ENCODE results near the gene ATAD3B. TPM values are rescaled to one million over a fixed set of nuclear protein-coding genes. Genes with fewer than 3 reads are reported as not detected.
A peak's percentile ranks its signal among the peaks of the same experiment; 100 is the strongest.

ATAD3B gene
- total and polyA plus RNA-seq, 2 of the 13 experiments (the other 11 are each of a cell fraction or from before 2014, with no cell fraction given): 9.6 to 31.1 TPM

DNA sequence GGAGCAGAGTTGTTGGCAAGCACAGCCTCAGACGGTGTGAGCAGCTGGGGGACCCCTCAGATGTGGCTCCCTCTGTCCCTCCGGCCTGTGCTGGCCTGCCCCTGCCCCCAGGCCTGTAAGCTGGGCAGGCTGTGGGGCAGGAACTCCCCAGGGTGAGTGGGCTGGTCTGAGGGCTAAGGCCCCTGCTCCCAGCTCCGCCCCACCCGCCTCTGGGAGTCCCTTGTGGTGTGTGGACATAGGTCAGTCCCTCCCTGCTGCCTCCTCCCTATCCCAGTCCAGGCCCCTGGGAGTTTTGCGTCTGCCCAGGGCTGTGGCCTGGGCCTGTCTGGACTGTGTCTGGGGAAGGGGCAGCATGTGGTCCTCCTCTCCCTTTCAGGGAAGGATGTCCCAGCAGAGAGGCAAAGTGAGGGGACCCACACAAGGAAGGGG, 39.7 kb upstream of the ATAD3B start (continued):
- TF ChIP-seq, protein P1, sequence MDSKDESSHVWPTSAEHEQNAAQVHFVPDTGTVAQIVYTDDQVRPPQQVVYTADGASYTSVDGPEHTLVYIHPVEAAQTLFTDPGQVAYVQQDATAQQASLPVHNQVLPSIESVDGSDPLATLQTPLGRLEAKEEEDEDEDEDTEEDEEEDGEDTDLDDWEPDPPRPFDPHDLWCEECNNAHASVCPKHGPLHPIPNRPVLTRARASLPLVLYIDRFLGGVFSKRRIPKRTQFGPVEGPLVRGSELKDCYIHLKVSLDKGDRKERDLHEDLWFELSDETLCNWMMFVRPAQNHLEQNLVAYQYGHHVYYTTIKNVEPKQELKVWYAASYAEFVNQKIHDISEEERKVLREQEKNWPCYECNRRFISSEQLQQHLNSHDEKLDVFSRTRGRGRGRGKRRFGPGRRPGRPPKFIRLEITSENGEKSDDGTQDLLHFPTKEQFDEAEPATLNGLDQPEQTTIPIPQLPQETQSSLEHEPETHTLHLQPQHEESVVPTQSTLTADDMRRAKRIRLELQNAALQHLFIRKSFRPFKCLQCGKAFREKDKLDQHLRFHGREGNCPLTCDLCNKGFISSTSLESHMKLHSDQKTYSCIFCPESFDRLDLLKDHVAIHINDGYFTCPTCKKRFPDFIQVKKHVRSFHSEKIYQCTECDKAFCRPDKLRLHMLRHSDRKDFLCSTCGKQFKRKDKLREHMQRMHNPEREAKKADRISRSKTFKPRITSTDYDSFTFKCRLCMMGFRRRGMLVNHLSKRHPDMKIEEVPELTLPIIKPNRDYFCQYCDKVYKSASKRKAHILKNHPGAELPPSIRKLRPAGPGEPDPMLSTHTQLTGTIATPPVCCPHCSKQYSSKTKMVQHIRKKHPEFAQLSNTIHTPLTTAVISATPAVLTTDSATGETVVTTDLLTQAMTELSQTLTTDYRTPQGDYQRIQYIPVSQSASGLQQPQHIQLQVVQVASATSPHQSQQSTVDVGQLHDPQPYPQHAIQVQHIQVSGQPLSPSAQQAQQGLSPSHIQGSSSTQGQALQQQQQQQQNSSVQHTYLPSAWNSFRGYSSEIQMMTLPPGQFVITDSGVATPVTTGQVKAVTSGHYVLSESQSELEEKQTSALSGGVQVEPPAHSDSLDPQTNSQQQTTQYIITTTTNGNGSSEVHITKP (CRISPR knock-in tag; IDR thresholded peaks at IDR 0.05; ENCODE audit: low read depth): peak; percentile 84; the same call in 1 of the 2 replicates
- TF ChIP-seq ZNF44 (CRISPR knock-in tag; IDR thresholded peaks at IDR 0.05): 0 out of 2 replicates have a peak, but pooled peaks have one; percentile 42
- peak; percentile 46; the same call in 1 of the 2 replicates for TF ChIP-seq SAFB2 (CRISPR knock-in tag; IDR thresholded peaks at IDR 0.05; ENCODE audit: borderline replicate concordance, low read depth)
- TF ChIP-seq, protein P2, sequence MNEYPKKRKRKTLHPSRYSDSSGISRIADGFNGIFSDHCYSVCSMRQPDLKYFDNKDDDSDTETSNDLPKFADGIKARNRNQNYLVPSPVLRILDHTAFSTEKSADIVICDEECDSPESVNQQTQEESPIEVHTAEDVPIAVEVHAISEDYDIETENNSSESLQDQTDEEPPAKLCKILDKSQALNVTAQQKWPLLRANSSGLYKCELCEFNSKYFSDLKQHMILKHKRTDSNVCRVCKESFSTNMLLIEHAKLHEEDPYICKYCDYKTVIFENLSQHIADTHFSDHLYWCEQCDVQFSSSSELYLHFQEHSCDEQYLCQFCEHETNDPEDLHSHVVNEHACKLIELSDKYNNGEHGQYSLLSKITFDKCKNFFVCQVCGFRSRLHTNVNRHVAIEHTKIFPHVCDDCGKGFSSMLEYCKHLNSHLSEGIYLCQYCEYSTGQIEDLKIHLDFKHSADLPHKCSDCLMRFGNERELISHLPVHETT (CRISPR knock-in tag; conservative IDR thresholded peaks at IDR 0.05): 0 out of 2 replicates have a peak, but pooled peaks have one; percentile 68
- peak; percentile 81; the same call in 1 of the 2 replicates for TF ChIP-seq ZNF446 (CRISPR knock-in tag; IDR thresholded peaks at IDR 0.05)
- peak; percentile 49; the same call in 1 of the 2 replicates for TF ChIP-seq CREM (IDR thresholded peaks at IDR 0.05)
- TF ChIP-seq CREM (CRISPR knock-in tag; IDR thresholded peaks at IDR 0.05): no peak
- TF ChIP-seq TGIF2 (CRISPR knock-in tag; IDR thresholded peaks at IDR 0.05): peak; percentile 78
- TF ChIP-seq, protein P3, sequence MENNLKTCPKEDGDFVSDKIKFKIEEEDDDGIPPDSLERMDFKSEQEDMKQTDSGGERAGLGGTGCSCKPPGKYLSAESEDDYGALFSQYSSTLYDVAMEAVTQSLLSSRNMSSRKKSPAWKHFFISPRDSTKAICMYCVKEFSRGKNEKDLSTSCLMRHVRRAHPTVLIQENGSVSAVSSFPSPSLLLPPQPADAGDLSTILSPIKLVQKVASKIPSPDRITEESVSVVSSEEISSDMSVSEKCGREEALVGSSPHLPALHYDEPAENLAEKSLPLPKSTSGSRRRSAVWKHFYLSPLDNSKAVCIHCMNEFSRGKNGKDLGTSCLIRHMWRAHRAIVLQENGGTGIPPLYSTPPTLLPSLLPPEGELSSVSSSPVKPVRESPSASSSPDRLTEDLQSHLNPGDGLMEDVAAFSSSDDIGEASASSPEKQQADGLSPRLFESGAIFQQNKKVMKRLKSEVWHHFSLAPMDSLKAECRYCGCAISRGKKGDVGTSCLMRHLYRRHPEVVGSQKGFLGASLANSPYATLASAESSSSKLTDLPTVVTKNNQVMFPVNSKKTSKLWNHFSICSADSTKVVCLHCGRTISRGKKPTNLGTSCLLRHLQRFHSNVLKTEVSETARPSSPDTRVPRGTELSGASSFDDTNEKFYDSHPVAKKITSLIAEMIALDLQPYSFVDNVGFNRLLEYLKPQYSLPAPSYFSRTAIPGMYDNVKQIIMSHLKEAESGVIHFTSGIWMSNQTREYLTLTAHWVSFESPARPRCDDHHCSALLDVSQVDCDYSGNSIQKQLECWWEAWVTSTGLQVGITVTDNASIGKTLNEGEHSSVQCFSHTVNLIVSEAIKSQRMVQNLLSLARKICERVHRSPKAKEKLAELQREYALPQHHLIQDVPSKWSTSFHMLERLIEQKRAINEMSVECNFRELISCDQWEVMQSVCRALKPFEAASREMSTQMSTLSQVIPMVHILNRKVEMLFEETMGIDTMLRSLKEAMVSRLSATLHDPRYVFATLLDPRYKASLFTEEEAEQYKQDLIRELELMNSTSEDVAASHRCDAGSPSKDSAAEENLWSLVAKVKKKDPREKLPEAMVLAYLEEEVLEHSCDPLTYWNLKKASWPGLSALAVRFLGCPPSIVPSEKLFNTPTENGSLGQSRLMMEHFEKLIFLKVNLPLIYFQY (CRISPR knock-in tag; IDR thresholded peaks at IDR 0.05; ENCODE audit: borderline replicate concordance): peak; percentile 41; the same call in 1 of the 2 replicates
- TF ChIP-seq, protein P4, sequence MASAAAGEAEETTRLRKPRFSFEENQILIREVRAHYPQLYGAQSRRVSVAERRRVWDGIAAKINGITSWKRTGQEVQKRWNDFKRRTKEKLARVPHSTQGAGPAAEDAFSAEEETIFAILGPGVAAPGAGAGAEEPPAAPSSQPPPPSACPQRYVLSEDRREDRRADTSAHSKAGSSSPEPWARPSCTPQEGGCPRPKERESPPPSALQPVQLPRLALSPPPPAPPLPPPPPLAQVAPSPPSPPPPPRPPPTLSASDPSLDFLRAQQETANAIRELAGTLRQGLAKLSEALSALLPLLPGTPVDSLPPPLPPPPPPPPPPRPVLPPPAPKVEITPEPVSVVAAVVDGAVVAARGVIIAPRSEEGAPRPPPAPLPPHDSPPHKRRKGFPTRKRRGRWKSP (CRISPR knock-in tag; IDR thresholded peaks at IDR 0.05): peak; percentile 55; the same call in 1 of the 2 replicates
- TF ChIP-seq, protein P5, sequence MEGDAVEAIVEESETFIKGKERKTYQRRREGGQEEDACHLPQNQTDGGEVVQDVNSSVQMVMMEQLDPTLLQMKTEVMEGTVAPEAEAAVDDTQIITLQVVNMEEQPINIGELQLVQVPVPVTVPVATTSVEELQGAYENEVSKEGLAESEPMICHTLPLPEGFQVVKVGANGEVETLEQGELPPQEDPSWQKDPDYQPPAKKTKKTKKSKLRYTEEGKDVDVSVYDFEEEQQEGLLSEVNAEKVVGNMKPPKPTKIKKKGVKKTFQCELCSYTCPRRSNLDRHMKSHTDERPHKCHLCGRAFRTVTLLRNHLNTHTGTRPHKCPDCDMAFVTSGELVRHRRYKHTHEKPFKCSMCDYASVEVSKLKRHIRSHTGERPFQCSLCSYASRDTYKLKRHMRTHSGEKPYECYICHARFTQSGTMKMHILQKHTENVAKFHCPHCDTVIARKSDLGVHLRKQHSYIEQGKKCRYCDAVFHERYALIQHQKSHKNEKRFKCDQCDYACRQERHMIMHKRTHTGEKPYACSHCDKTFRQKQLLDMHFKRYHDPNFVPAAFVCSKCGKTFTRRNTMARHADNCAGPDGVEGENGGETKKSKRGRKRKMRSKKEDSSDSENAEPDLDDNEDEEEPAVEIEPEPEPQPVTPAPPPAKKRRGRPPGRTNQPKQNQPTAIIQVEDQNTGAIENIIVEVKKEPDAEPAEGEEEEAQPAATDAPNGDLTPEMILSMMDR (CRISPR knock-in tag; IDR thresholded peaks at IDR 0.05): peak; percentile 21; the same call in 1 of the 2 replicates
- peak; percentile 73; the same call in 1 of the 2 replicates for TF ChIP-seq THAP11 (CRISPR knock-in tag; IDR thresholded peaks at IDR 0.05)
- TF ChIP-seq, protein P6, sequence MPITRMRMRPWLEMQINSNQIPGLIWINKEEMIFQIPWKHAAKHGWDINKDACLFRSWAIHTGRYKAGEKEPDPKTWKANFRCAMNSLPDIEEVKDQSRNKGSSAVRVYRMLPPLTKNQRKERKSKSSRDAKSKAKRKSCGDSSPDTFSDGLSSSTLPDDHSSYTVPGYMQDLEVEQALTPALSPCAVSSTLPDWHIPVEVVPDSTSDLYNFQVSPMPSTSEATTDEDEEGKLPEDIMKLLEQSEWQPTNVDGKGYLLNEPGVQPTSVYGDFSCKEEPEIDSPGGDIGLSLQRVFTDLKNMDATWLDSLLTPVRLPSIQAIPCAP (CRISPR knock-in tag; IDR thresholded peaks at IDR 0.05; ENCODE audit: low read depth): no peak
- TF ChIP-seq CREB1 (IDR thresholded peaks at IDR 0.05): no peak
- no peak for TF ChIP-seq CREB1 (CRISPR knock-in tag; IDR thresholded peaks at IDR 0.05)
- peak; percentile 69; the same call in 1 of the 2 replicates for TF ChIP-seq PAF1 (CRISPR knock-in tag; IDR thresholded peaks at IDR 0.05)
- TF ChIP-seq KLF16 (CRISPR knock-in tag; IDR thresholded peaks at IDR 0.05): peak in 1 of 2 experiments; percentile 83; a peak in 2 of 4 replicates
